ENCODE measurements around the gene PDYN.

The PDYN gene

GRCh38 chr20:1929460-1929859 is 64.4 kb downstream of the PDYN start:
- H3K4me2 ChIP-seq, result no peak overlapping the region
- H3K27me3 ChIP-seq, result no peaks in the 10 kb centered on the region
- H3K4me1 ChIP-seq, result peaks cover 8% of the 10 kb centered on the region; the same call in 1 of the 2 replicates
- no peaks in the 10 kb centered on the region for H3K9me3 ChIP-seq
- H3K27ac ChIP-seq, result no peak overlapping the region
- H3K9ac ChIP-seq, result no peak overlapping the region
- no peak for TF ChIP-seq Cebpa-rat (IDR thresholded peaks at IDR 0.05)
- H3K4me3 ChIP-seq, result no peak overlapping the region
- no peaks in the 10 kb centered on the region for H4K20me1 ChIP-seq
- no peaks in the 10 kb centered on the region for H3K36me3 ChIP-seq

- Histone ChIP-seq H3K9me3 (no peaks in the 10 kb centered on the region), H4K20me1 (no peaks in the 10 kb centered on the region), H3K4me3 (no peak overlapping the region), H3K9ac (no peak overlapping the region), H3K4me2 (no peak overlapping the region), H3K4me1 (peaks cover 8% of the 10 kb centered on the region; the same call in 1 of the 2 replicates), H3K27me3 (no peaks in the 10 kb centered on the region), H3K27ac (no peak overlapping the region), H3K36me3 (no peaks in the 10 kb centered on the region)
- TF ChIP-seq Cebpa-rat (IDR thresholded peaks at IDR 0.05), result no peak
Observed at GRCh38 chr20:1928782-1929181, 65.1 kb downstream of the PDYN start.
